OCI-LY3 (cell line): Measurements from ENCODE around the gene KRT23.

Experiments
- H2AFZ ChIP-seq: fragments of 200-600, 300-600 bp; shearing (Covaris generic); 2 replicates; pipeline ENCODE4 v1.6.0; 2014; ENCODE audit warnings: antibody characterized with exemption, low read depth, low read length
- H3K27ac ChIP-seq: fragments of 200-600, 300-600 bp; sonication (generic); 2 replicates; pipeline ENCODE4 v1.5.1; 2014; ENCODE audit warnings: mild to moderate bottlenecking, low read length, moderate library complexity, mixed read lengths
- H3K27me3 ChIP-seq: fragments of 200-600, 300-600 bp; sonication (generic); 2 replicates; pipeline ENCODE4 v1.6.1; 2014; ENCODE audit warnings: low read depth, low read length, mixed read lengths
- H3K36me3 ChIP-seq: fragments of 200-600, 300-600 bp; sonication (generic); replicated peaks from 2 replicates; pipeline ENCODE3; 2014; ENCODE audit warnings: low read depth, low read length, mixed read lengths
- H3K4me1 ChIP-seq: fragments of 300-600, 200-600 bp; sonication (generic); 2 replicates; pipeline ENCODE4 v1.6.1; 2014; ENCODE audit warnings: low read length, mixed read lengths
- H3K4me2 ChIP-seq: fragments of 200-600, 300-600 bp; sonication (generic); 2 replicates; pipeline ENCODE4 v1.6.1; 2014; ENCODE audit warnings: low read length, mixed read lengths
- H3K4me3 ChIP-seq: fragments of 300-600, 200-600 bp; sonication (generic); 2 replicates; pipeline ENCODE4 v1.5.1; 2014; ENCODE audit warnings: antibody characterized with exemption, mild to moderate bottlenecking, low read length, moderate library complexity
- H3K79me2 ChIP-seq: fragments of 300-600, 200-600 bp; shearing (Covaris generic); 2 replicates; pipeline ENCODE4 v1.6.1; 2014; ENCODE audit warnings: mild to moderate bottlenecking, low read length, mixed read lengths
- H3K9ac ChIP-seq: fragments of 300-600, 200-600 bp; shearing (Covaris generic); 2 replicates; pipeline ENCODE4 v1.6.0; 2014; ENCODE audit warnings: mild to moderate bottlenecking, low read length, moderate library complexity
- H3K9me3 ChIP-seq: fragments of 200-600, 300-600 bp; shearing (Covaris generic); 2 replicates; pipeline ENCODE4 v1.6.1; 2014; ENCODE audit warnings: low read length, mixed read lengths; ENCODE audit not compliant: insufficient read depth
- H4K20me1 ChIP-seq: fragments of 200-600, 300-600 bp; sonication (generic); 2 replicates; pipeline ENCODE4 v1.6.1; 2016; ENCODE audit warnings: low read length, mixed read lengths; ENCODE audit not compliant: insufficient read depth
- CTCF ChIP-seq: fragments of 200-600, 300-600 bp; sonication (generic); IDR thresholded peaks from 2 replicates; pipeline ENCODE4 v1.5.1; 2014; ENCODE audit warnings: antibody characterized with exemption, low read length, low read depth
- EZH2phosphoT487 ChIP-seq: fragments of 200-600 bp; shearing (Covaris generic); IDR thresholded peaks from 2 replicates; pipeline ENCODE4 v1.6.1; 2018; ENCODE audit warnings: antibody characterized with exemption, mixed run types, low read depth

Gene KRT23

GRCh38 chr17:40962059-40962561 is 24.7 kb upstream of the KRT23 start:
- Histone ChIP-seq H3K27me3 (peaks cover 23% of the 10 kb centered on the region; the same call in 1 of the 2 replicates), H3K4me3 (no peak overlapping the region), H3K4me2 (no peak overlapping the region), H2AFZ (no peak overlapping the region), H3K79me2 (no peaks in the 10 kb centered on the region), H3K9me3 (no peaks in the 10 kb centered on the region), H3K9ac (no peak overlapping the region), H3K4me1 (no peaks in the 10 kb centered on the region), H3K27ac (no peak overlapping the region), H3K36me3 (no peaks in the 10 kb centered on the region), H4K20me1 (no peaks in the 10 kb centered on the region)
- TF ChIP-seq EZH2phosphoT487 (no peak), CTCF (no peak)

- peaks cover 20% of the 10 kb centered on the region; the same call in 1 of the 2 replicates for H3K27me3 ChIP-seq
- H3K36me3 ChIP-seq = no peaks in the 10 kb centered on the region
- no peak overlapping the region for H3K27ac ChIP-seq
- H3K79me2 ChIP-seq = no peaks in the 10 kb centered on the region
- H3K9ac ChIP-seq = no peak overlapping the region
- H3K4me3 ChIP-seq = no peak overlapping the region
- TF ChIP-seq CTCF (no peak), EZH2phosphoT487 (no peak)
- H2AFZ ChIP-seq = no peak overlapping the region
- no peaks in the 10 kb centered on the region for H3K4me1 ChIP-seq
- H4K20me1 ChIP-seq = no peaks in the 10 kb centered on the region
- no peaks in the 10 kb centered on the region for H3K9me3 ChIP-seq
- no peak overlapping the region for H3K4me2 ChIP-seq
These were observed 24.1 kb upstream of the KRT23 start for GRCh38 chr17:40961591-40961990.

GRCh38 chr17:40960144-40960543 is 22.7 kb upstream of the KRT23 start:
- Histone ChIP-seq H2AFZ (no peak overlapping the region), H3K9ac (no peak overlapping the region), H3K4me3 (no peak overlapping the region), H3K4me2 (no peak overlapping the region), H3K27me3 (peaks cover 17% of the 10 kb centered on the region; the same call in 1 of the 2 replicates), H3K36me3 (no peaks in the 10 kb centered on the region), H3K79me2 (no peaks in the 10 kb centered on the region), H4K20me1 (no peaks in the 10 kb centered on the region), H3K27ac (no peak overlapping the region), H3K9me3 (no peaks in the 10 kb centered on the region), H3K4me1 (no peaks in the 10 kb centered on the region)
- TF ChIP-seq EZH2phosphoT487 (no peak), CTCF (no peak)

DNA sequence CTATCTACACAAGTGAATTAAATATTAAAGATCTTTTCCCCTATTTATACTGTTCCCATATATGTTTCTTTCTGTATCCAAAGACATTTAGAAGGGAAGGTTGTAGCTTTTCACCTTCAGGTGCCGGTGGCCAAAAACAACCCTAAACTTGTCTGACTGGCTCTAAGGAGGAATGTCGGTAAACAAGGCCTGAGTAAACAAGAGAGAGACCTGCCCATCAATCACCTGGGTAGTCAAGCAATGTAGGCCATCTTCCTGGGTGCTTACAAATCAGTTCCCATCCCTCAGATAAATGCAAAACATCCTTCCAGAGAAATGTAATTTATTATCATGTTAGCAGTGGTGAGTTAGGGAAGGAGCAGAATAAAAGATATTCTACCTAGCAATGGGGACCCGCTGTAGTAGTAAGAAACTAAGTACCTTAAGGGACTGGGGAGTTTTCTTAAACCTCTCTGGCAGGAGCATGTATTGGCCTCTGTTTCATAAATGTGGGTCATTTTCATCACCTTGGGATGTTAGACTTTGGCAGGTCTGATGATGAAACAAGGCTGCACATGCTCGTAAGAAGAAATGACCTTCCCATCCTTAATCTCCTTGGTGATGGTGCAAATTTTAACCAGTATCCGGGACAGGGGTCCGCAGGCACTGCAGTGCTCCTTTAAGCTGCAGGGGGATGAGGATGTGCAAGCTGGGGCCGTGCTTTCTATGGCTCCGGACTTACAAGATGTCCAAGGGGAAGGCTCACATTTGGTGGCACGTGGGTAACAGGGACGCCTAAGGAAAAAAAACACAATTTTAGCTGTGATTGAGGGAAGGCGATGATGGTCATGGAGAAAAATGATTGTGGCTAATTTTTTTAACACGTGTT is 20.9 kb upstream of the KRT23 start:
- Histone ChIP-seq H3K9me3 (no peaks in the 10 kb centered on the region), H3K4me2 (no peak overlapping the region), H3K36me3 (no peaks in the 10 kb centered on the region), H3K4me3 (no peak overlapping the region), H4K20me1 (no peaks in the 10 kb centered on the region), H3K27ac (no peak overlapping the region), H3K9ac (no peak overlapping the region), H3K4me1 (no peaks in the 10 kb centered on the region), H2AFZ (no peak overlapping the region), H3K27me3 (peaks cover 24% of the 10 kb centered on the region), H3K79me2 (no peaks in the 10 kb centered on the region)
- TF ChIP-seq CTCF = no peak
- TF ChIP-seq EZH2phosphoT487 = no peak
